Keratinocyte (primary cell): ENCODE measurements around the gene GAB1. TPM values are rescaled to one million over a fixed set of nuclear protein-coding genes. Genes with fewer than 3 reads are reported as not detected.

Experiments
- DNase-seq: peaks from one replicate; pipeline ENCODE4 v3.0.0-alpha.2; 2011; ENCODE audit warnings: low read depth, missing footprints, low spot score
- FAIRE-seq: peaks from 2 replicates; lab custom pipeline; 2011; peaks lifted over from hg19 to GRCh38; lab: Jason Lieb, UNC
- H2AFZ ChIP-seq: 2 replicates; pipeline ENCODE4 v1.6.0; 2012; ENCODE audit warnings: low read length, control low read depth, inconsistent platforms; ENCODE audit not compliant: control insufficient read depth
- H3K27ac ChIP-seq: 2 replicates; pipeline ENCODE4 v1.5.1; 2011; ENCODE audit warnings: low read length; ENCODE audit not compliant: control insufficient read depth, insufficient read depth
- H3K27me3 ChIP-seq: 3 replicates; pipeline ENCODE4 v1.6.0; 2011; ENCODE audit warnings: low read length; ENCODE audit not compliant: control insufficient read depth, insufficient read depth; ENCODE audit errors: extremely low read depth
- H3K36me3 ChIP-seq, 2 experiments: 2 replicates in 1 of 2; 3 replicates in 1 of 2; pipeline ENCODE4 v1.5.1; 2011; ENCODE audit warnings: low read length in 2 of 2, mild to moderate bottlenecking in 1 of 2; ENCODE audit not compliant: control insufficient read depth in 2 of 2, insufficient read depth in 2 of 2; ENCODE audit errors: extremely low read depth in 1 of 2
- H3K4me1 ChIP-seq: 3 replicates; pipeline ENCODE4 v1.5.1; 2011; ENCODE audit warnings: low read length; ENCODE audit not compliant: control insufficient read depth, insufficient read depth; ENCODE audit errors: extremely low read depth
- H3K4me2 ChIP-seq: 3 replicates; pipeline ENCODE4 v1.6.0; 2011; ENCODE audit warnings: low read depth, low read length; ENCODE audit not compliant: control insufficient read depth, insufficient read depth; ENCODE audit errors: extremely low read depth
- H3K4me3 ChIP-seq, 3 experiments: fragments of 200-600 bp in 1 of 3; sonication (generic) in 1 of 3; 2 replicates in 2 of 3; 3 replicates in 1 of 3; pipeline ENCODE4 v1.5.1; 2011 to 2016; ENCODE audit warnings: low read length in 3 of 3, mild to moderate bottlenecking in 3 of 3, control low read depth in 2 of 3, inconsistent platforms in 1 of 3, low read depth in 1 of 3, mixed read lengths in 1 of 3, mixed run types in 1 of 3, moderate library complexity in 1 of 3; ENCODE audit not compliant: control insufficient read depth in 2 of 3, insufficient read depth in 2 of 3; ENCODE audit errors: extremely low read depth in 1 of 3
- H3K79me2 ChIP-seq: 2 replicates; pipeline ENCODE4 v1.6.0; 2012; ENCODE audit warnings: low read length; ENCODE audit not compliant: control insufficient read depth, insufficient read depth
- H3K9ac ChIP-seq: 3 replicates; pipeline ENCODE4 v1.6.0; 2011; ENCODE audit warnings: low read length; ENCODE audit not compliant: control insufficient read depth, insufficient read depth; ENCODE audit errors: extremely low read depth
- H3K9me1 ChIP-seq: 3 replicates; pipeline ENCODE4 v1.6.0; 2011; ENCODE audit warnings: low read length; ENCODE audit not compliant: control insufficient read depth, insufficient read depth; ENCODE audit errors: extremely low read depth
- H3K9me3 ChIP-seq: 2 replicates; pipeline ENCODE4 v1.5.1; 2012; ENCODE audit warnings: low read depth, low read length; ENCODE audit not compliant: control insufficient read depth
- H4K20me1 ChIP-seq: 3 replicates; pipeline ENCODE4 v1.6.0; 2011; ENCODE audit warnings: low read length; ENCODE audit not compliant: control insufficient read depth, insufficient read depth; ENCODE audit errors: extremely low read depth
- CTCF ChIP-seq, 3 experiments: IDR thresholded peaks in 1 of 3; conservative IDR thresholded peaks in 1 of 3; optimal IDR thresholded peaks in 1 of 3; 2 replicates in 2 of 3; 3 replicates in 1 of 3; pipeline versions ENCODE3 to v1.5.1; 2011; ENCODE audit warnings: low read length in 3 of 3, mild to moderate bottlenecking in 3 of 3, moderate library complexity in 2 of 3, control low read depth in 1 of 3, inconsistent platforms in 1 of 3; ENCODE audit not compliant: insufficient read depth in 2 of 3; ENCODE audit errors: extremely low read depth in 1 of 3
- EZH2 ChIP-seq: IDR thresholded peaks from one replicate; pipeline ENCODE4 v1.6.1; 2012; ENCODE audit warnings: inconsistent platforms, mild to moderate bottlenecking, low read length, moderate library complexity
- dilution Hi-C: fragments of 300-500 bp; cut with MboI; formaldehyde crosslinking; loops from one replicate; pipeline ENCODE4 v1.7.0; 2020; ENCODE audit warnings: low sequenced_read_pairs; ENCODE audit not compliant: extremely low pct_ligation_motif_present
- polyA plus RNA-seq, 5 experiments: library from polyadenylated mRNA; depleted of rRNA in 3 of 5; stranded (reverse) in 3 of 5; stranded (forward) in 1 of 5; unstranded in 1 of 5; fragments of >200 nt; gene quantifications; 1 replicate in 1 of 5; 2 replicates in 3 of 5; 3 replicates in 1 of 5; pipeline versions ENCODE4 v1.2.1 to v1.2.3, GENCODE V29; 2011 to 2012; ENCODE audit warnings: missing spikeins in 2 of 5, low read depth in 1 of 5, low replicate concordance in 1 of 5

GAB1 gene
- polyA plus RNA-seq, 1 donor (not counting 4 experiments of a cell fraction or from before 2014, with no cell fraction given), result 11.0 TPM

- Histone ChIP-seq H3K27me3 (no peaks in the 10 kb centered on the region), H3K36me3 (no peaks in the 10 kb centered on the region), H4K20me1 (no peaks in the 10 kb centered on the region), H3K27ac (no peak overlapping the region), H3K4me3 (no peak overlapping the region), H3K4me2 (no peak overlapping the region), H3K9ac (no peak overlapping the region), H2AFZ (no peak overlapping the region), H3K4me1 (no peaks in the 10 kb centered on the region), H3K9me1 (no peaks in the 10 kb centered on the region), H3K79me2 (peaks cover 9% of the 10 kb centered on the region), H3K9me3 (no peaks in the 10 kb centered on the region)
- dilution Hi-C loops, result no loop called here
- FAIRE-seq (no peak), DNase-seq (no peak)
- TF ChIP-seq EZH2, result no peak
- no peak for TF ChIP-seq CTCF (optimal IDR thresholded peaks at IDR 0.05 in 1 of 3, IDR thresholded peaks at IDR 0.05 in 1 of 3, conservative IDR thresholded peaks at IDR 0.05 in 1 of 3; ENCODE audit: extremely low read depth in 1 of 3, insufficient read depth in 2 of 3, low read length in 3 of 3)
Measured at GRCh38 chr4:143403553-143403820, 66.8 kb downstream of the GAB1 start.

- no peaks in the 10 kb centered on the region for H4K20me1 ChIP-seq
- no peaks in the 10 kb centered on the region for H3K36me3 ChIP-seq
- no peaks in the 10 kb centered on the region for H3K9me1 ChIP-seq
- H2AFZ ChIP-seq, result no peak overlapping the region
- H3K9ac ChIP-seq, result no peak overlapping the region
- dilution Hi-C loops, result no loop called here
- H3K27ac ChIP-seq, result no peak overlapping the region
- no peak overlapping the region for H3K4me2 ChIP-seq
- no peaks in the 10 kb centered on the region for H3K4me1 ChIP-seq
- peaks cover 11% of the 10 kb centered on the region for H3K79me2 ChIP-seq
- no peak overlapping the region for H3K4me3 ChIP-seq
- no peaks in the 10 kb centered on the region for H3K27me3 ChIP-seq
- no peak for FAIRE-seq
- H3K9me3 ChIP-seq, result no peaks in the 10 kb centered on the region
- TF ChIP-seq EZH2 (no peak), CTCF (optimal IDR thresholded peaks at IDR 0.05 in 1 of 3, IDR thresholded peaks at IDR 0.05 in 1 of 3, conservative IDR thresholded peaks at IDR 0.05 in 1 of 3; ENCODE audit: extremely low read depth in 1 of 3, insufficient read depth in 2 of 3, low read length in 3 of 3) (no peak)
- DNase-seq, result no peak
Measured at GRCh38 chr4:143404555-143404954, 67.9 kb downstream of the GAB1 start.
